ENCODE results near the gene SENP5. TPM values are rescaled to one million over a fixed set of nuclear protein-coding genes. Genes with fewer than 3 reads are reported as not detected.

The SENP5 gene
- total RNA-seq, 1 donor from 2014 or later, result 36.2 TPM

GRCh38 chr3:196975349-196975748, 107.6 kb downstream of the SENP5 start:
- Mint-ChIP-seq H3K36me3 (ENCODE audit: low read depth) (peaks cover 2% of the 10 kb centered on the region), H3K27me3 (ENCODE audit: low read depth) (no peaks in the 10 kb centered on the region), H3K27ac (ENCODE audit: unreplicated experiment) (no peak overlapping the region), H3K9me3 (ENCODE audit: low read depth) (no peaks in the 10 kb centered on the region), H3K4me3 (ENCODE audit: unreplicated experiment) (no peak overlapping the region), H3K4me1 (ENCODE audit: low read depth) (peaks cover 2% of the 10 kb centered on the region)
- DNase-seq (ENCODE audit: low spot score), result no peak
- TF ChIP-seq CTCF (IDR thresholded peaks at IDR 0.05), result no peak

GRCh38 chr3:196976941-196977340, 109.2 kb downstream of the SENP5 start:
- Mint-ChIP-seq H3K27me3 (ENCODE audit: low read depth) (no peaks in the 10 kb centered on the region), H3K4me3 (ENCODE audit: unreplicated experiment) (no peak overlapping the region), H3K4me1 (ENCODE audit: low read depth) (peaks cover 2% of the 10 kb centered on the region), H3K36me3 (ENCODE audit: low read depth) (peaks cover 2% of the 10 kb centered on the region), H3K9me3 (ENCODE audit: low read depth) (no peaks in the 10 kb centered on the region), H3K27ac (ENCODE audit: unreplicated experiment) (no peak overlapping the region)
- TF ChIP-seq CTCF (IDR thresholded peaks at IDR 0.05), result no peak
- no peak for DNase-seq (ENCODE audit: low spot score)

GRCh38 chr3:196979545-196979944, 111.8 kb downstream of the SENP5 start:
- Mint-ChIP-seq H3K9me3 (ENCODE audit: low read depth) (peaks cover 7% of the 10 kb centered on the region), H3K27ac (ENCODE audit: unreplicated experiment) (no peak overlapping the region), H3K4me1 (ENCODE audit: low read depth) (peaks cover 2% of the 10 kb centered on the region), H3K27me3 (ENCODE audit: low read depth) (peaks cover 4% of the 10 kb centered on the region), H3K4me3 (ENCODE audit: unreplicated experiment) (no peak overlapping the region), H3K36me3 (ENCODE audit: low read depth) (peaks cover 6% of the 10 kb centered on the region)
- DNase-seq (ENCODE audit: low spot score), result no peak
- no peak for TF ChIP-seq CTCF (IDR thresholded peaks at IDR 0.05)

GRCh38 chr3:196981657-196982056, 113.9 kb downstream of the SENP5 start:
- no peak overlapping the region for H3K27ac Mint-ChIP-seq (ENCODE audit: unreplicated experiment)
- H3K36me3 Mint-ChIP-seq (ENCODE audit: low read depth), result peaks cover 4% of the 10 kb centered on the region
- peaks cover 4% of the 10 kb centered on the region for H3K27me3 Mint-ChIP-seq (ENCODE audit: low read depth)
- no peak for TF ChIP-seq CTCF (IDR thresholded peaks at IDR 0.05)
- H3K4me1 Mint-ChIP-seq (ENCODE audit: low read depth), result peaks cover 2% of the 10 kb centered on the region
- peaks cover 7% of the 10 kb centered on the region for H3K9me3 Mint-ChIP-seq (ENCODE audit: low read depth)
- no peak overlapping the region for H3K4me3 Mint-ChIP-seq (ENCODE audit: unreplicated experiment)
- DNase-seq (ENCODE audit: low spot score), result no peak

- Mint-ChIP-seq H3K9me3 (ENCODE audit: low read depth) (peaks cover 7% of the 10 kb centered on the region), H3K27ac (ENCODE audit: unreplicated experiment) (no peak overlapping the region), H3K4me1 (ENCODE audit: low read depth) (peaks cover 2% of the 10 kb centered on the region), H3K36me3 (ENCODE audit: low read depth) (peaks cover 4% of the 10 kb centered on the region), H3K27me3 (ENCODE audit: low read depth) (peaks cover 8% of the 10 kb centered on the region), H3K4me3 (ENCODE audit: unreplicated experiment) (no peak overlapping the region)
- no peak for DNase-seq (ENCODE audit: low spot score)
- no peak for TF ChIP-seq CTCF (IDR thresholded peaks at IDR 0.05)
These were observed 115.5 kb downstream of the SENP5 start for GRCh38 chr3:196983186-196983585.

Other genes with a start within 250 kb of the SENP5 start
- gene NRROS, start 228.2 kb upstream of the SENP5 start, total RNA-seq, result 0.38 to 0.50 TPM in 2 of 3 replicates, not detected in the other
- gene CEP19, start 155.7 kb upstream of the SENP5 start, total RNA-seq, result 2.1 to 2.8 TPM (median 2.5 TPM) in 3 replicates
- gene PIGX, start 155.5 kb upstream of the SENP5 start, total RNA-seq, result 27.2 to 31.2 TPM (median 30.8 TPM) in 3 replicates
- gene PAK2, start 128.1 kb upstream of the SENP5 start, total RNA-seq, result 61.3 to 90.3 TPM (median 79.9 TPM) in 3 replicates
- 59.5 to 67.2 TPM (median 61.5 TPM) in 3 replicates for gene NCBP2, start 74.6 kb downstream of the SENP5 start, total RNA-seq
- 8.8 to 10.1 TPM (median 9.9 TPM) in 3 replicates for gene PIGZ, start 100.9 kb downstream of the SENP5 start, total RNA-seq
- gene MELTF, start 161.9 kb downstream of the SENP5 start, total RNA-seq, result 4.5 to 5.2 TPM (median 5.1 TPM) in 3 replicates